ENCODE results near the gene PHOX2A. TPM values are rescaled to one million over a fixed set of nuclear protein-coding genes. Genes with fewer than 3 reads are reported as not detected.

Gene PHOX2A
- polyA plus RNA-seq, 3 donors, result not detected

DNA sequence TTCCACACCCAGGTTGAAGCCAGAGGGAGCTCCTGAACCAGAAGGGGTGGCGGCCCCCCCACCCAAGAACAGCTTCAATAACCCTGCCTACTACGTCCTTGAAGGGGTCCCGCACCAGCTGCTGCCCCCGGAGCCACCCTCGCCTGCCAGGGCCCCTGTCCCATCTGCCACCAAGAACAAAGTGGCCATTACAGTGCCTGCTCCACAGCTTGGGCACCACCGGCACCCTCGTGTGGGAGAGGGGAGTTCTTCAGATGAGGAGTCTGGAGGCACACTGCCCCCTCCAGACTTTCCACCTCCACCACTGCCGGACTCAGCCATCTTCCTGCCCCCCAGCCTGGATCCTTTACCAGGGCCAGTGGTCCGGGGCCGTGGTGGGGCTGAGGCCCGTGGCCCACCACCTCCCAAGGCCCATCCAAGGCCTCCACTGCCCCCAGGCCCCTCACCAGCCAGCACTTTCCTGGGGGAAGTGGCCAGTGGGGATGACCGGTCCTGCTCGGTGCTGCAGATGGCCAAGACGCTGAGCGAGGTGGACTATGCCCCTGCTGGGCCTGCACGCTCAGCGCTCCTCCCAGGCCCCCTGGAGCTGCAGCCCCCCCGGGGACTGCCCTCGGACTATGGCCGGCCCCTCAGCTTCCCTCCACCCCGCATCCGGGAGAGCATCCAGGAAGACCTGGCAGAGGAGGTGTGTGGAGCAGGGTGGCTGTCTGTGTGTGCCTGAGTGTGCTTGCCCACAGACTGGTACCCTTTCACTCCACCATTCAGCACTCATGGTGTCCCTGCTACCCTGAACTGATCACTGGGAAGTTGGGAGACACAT is 6.7 kb downstream of the PHOX2A start:
- 100% methylated on average over 10 of the region's 22 CpGs for WGBS (ENCODE audit: insufficient coverage)
- Mint-ChIP-seq H3K4me1 (peaks cover 48% of the 10 kb centered on the region), H3K27me3 (ENCODE audit: low read depth in 3 of 3) (peaks cover 38 to 44% (median 40%) of the 10 kb centered on the region in 3 donors), H3K4me3 (no peak overlapping the region), H3K9me3 (peaks cover 4 to 28% (median 7%) of the 10 kb centered on the region in 7 donors), H3K36me3 (peaks cover 66 to 75% of the 10 kb centered on the region in 2 donors), H3K27ac (peak overlapping the region in 2 of 7 donors; percentile 66 to 69)
- Histone ChIP-seq H4K20me1 (ENCODE audit: insufficient read depth, low read length) (peaks cover 78% of the 10 kb centered on the region), H3K4me3 (replicated peaks in 1 of 3; ENCODE audit: low read depth in 2 of 3, low read length in 3 of 3) (no peak overlapping the region), H3K27me3 (ENCODE audit: control insufficient read depth in 2 of 2, insufficient read depth in 2 of 2, low read length in 2 of 2) (peaks cover 21 to 38% of the 10 kb centered on the region in 2 donors), H2AFZ (ENCODE audit: insufficient read depth, low read depth, low read length, poor library complexity, severe bottlenecking) (no peak overlapping the region), H3K9ac (ENCODE audit: insufficient read depth, low read length, poor library complexity, severe bottlenecking) (no peak overlapping the region), H3K36me3 (replicated peaks in 1 of 2; ENCODE audit: control insufficient read depth in 1 of 2, insufficient read depth in 2 of 2, low read length in 2 of 2) (peaks cover 58 to 65% of the 10 kb centered on the region in 2 donors), H3K27ac (ENCODE audit: low read depth in 1 of 2, low read length in 2 of 2) (no peak overlapping the region), H3K9me3 (replicated peaks in 1 of 2; ENCODE audit: control insufficient read depth in 1 of 2, insufficient read depth in 1 of 2, low read length in 2 of 2) (peaks cover 0 to 9% of the 10 kb centered on the region in 2 donors), H3K79me2 (ENCODE audit: insufficient read depth, low read length) (no peaks in the 10 kb centered on the region), H3K4me2 (replicated peaks; ENCODE audit: extremely low read depth, low read length, poor library complexity, severe bottlenecking) (no peak overlapping the region), H3K4me1 (ENCODE audit: control insufficient read depth in 1 of 2, insufficient read depth in 2 of 2, low read length in 2 of 2) (peaks cover 26 to 33% of the 10 kb centered on the region in 2 donors)
- no peak for DNase-seq
- TF ChIP-seq, protein P1, sequence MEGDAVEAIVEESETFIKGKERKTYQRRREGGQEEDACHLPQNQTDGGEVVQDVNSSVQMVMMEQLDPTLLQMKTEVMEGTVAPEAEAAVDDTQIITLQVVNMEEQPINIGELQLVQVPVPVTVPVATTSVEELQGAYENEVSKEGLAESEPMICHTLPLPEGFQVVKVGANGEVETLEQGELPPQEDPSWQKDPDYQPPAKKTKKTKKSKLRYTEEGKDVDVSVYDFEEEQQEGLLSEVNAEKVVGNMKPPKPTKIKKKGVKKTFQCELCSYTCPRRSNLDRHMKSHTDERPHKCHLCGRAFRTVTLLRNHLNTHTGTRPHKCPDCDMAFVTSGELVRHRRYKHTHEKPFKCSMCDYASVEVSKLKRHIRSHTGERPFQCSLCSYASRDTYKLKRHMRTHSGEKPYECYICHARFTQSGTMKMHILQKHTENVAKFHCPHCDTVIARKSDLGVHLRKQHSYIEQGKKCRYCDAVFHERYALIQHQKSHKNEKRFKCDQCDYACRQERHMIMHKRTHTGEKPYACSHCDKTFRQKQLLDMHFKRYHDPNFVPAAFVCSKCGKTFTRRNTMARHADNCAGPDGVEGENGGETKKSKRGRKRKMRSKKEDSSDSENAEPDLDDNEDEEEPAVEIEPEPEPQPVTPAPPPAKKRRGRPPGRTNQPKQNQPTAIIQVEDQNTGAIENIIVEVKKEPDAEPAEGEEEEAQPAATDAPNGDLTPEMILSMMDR (IDR thresholded peaks at IDR 0.05), result no peak
- intact Hi-C loops (cut with micrococcal nuclease), result no loop called here

DNA sequence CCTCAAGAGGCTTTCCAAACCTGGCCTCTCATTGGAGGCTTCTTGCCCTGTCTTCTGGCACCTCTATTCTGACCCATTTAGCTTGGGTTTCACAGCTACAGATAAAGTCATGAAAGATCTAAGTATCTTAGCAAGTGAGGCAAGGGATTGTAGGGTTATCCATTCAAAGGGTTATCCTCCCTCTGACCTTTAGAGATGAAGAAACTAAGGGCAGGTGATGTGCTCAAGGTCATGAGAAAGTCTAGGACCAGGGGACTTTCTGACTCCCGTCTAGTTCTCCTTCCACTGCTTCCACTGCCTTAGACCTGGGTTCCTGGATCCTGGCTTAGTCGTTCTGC is 7.2 kb downstream of the PHOX2A start:
- Histone ChIP-seq H3K9ac (ENCODE audit: insufficient read depth, low read length, poor library complexity, severe bottlenecking) (no peak overlapping the region), H2AFZ (ENCODE audit: insufficient read depth, low read depth, low read length, poor library complexity, severe bottlenecking) (no peak overlapping the region), H3K4me2 (replicated peaks; ENCODE audit: extremely low read depth, low read length, poor library complexity, severe bottlenecking) (no peak overlapping the region), H3K27me3 (ENCODE audit: control insufficient read depth in 2 of 2, insufficient read depth in 2 of 2, low read length in 2 of 2) (peaks cover 15 to 32% of the 10 kb centered on the region in 2 donors), H3K79me2 (ENCODE audit: insufficient read depth, low read length) (no peaks in the 10 kb centered on the region), H3K27ac (ENCODE audit: low read depth in 1 of 2, low read length in 2 of 2) (no peak overlapping the region), H3K4me1 (ENCODE audit: control insufficient read depth in 1 of 2, insufficient read depth in 2 of 2, low read length in 2 of 2) (peaks cover 26 to 33% of the 10 kb centered on the region in 2 donors), H3K36me3 (replicated peaks in 1 of 2; ENCODE audit: control insufficient read depth in 1 of 2, insufficient read depth in 2 of 2, low read length in 2 of 2) (peaks cover 64 to 70% of the 10 kb centered on the region in 2 donors), H4K20me1 (ENCODE audit: insufficient read depth, low read length) (peaks cover 84% of the 10 kb centered on the region), H3K9me3 (replicated peaks in 1 of 2; ENCODE audit: control insufficient read depth in 1 of 2, insufficient read depth in 1 of 2, low read length in 2 of 2) (peaks cover 0 to 5% of the 10 kb centered on the region in 2 donors), H3K4me3 (replicated peaks in 1 of 3; ENCODE audit: low read depth in 2 of 3, low read length in 3 of 3) (no peak overlapping the region)
- TF ChIP-seq, protein P1 (IDR thresholded peaks at IDR 0.05), result no peak
- H3K36me3 Mint-ChIP-seq, result peaks cover 67 to 77% of the 10 kb centered on the region in 2 donors
- H3K27me3 Mint-ChIP-seq (ENCODE audit: low read depth in 3 of 3), result peaks cover 32 to 39% (median 34%) of the 10 kb centered on the region in 3 donors
- intact Hi-C loops (cut with micrococcal nuclease), result no loop called here
- H3K4me1 Mint-ChIP-seq, result peaks cover 42% of the 10 kb centered on the region
- 100% methylated on average over 1 of the region's 2 CpGs for WGBS (ENCODE audit: insufficient coverage)
- DNase-seq, result no peak
- H3K27ac Mint-ChIP-seq, result peak overlapping the region in 1 of 7 donors; percentile 23
- H3K4me3 Mint-ChIP-seq, result no peak overlapping the region
- peaks cover under 1 to 22% (median 3%) of the 10 kb centered on the region in 7 donors for H3K9me3 Mint-ChIP-seq
